PC-9 (cell line): Measurements from ENCODE around the gene NEU4.

ENCODE experiments used
- EZH2 ChIP-seq: fragments of 200-600 bp; sonication (generic); IDR thresholded peaks from 2 replicates; pipeline ENCODE4 v1.8.0; 2017; ENCODE audit warnings: antibody characterized with exemption, low read depth
- TF ChIP-seq, protein P1 (sequence below): fragments of 200-600 bp; sonication (generic); conservative IDR thresholded peaks from 2 replicates; pipeline ENCODE4 v1.6.1; 2017; ENCODE audit warnings: mixed run types, antibody characterized with exemption, mild to moderate bottlenecking, moderate library complexity

GRCh38 chr2:241844831-241845578 lies 36.0 kb downstream of the NEU4 start:
- TF ChIP-seq, protein P1, sequence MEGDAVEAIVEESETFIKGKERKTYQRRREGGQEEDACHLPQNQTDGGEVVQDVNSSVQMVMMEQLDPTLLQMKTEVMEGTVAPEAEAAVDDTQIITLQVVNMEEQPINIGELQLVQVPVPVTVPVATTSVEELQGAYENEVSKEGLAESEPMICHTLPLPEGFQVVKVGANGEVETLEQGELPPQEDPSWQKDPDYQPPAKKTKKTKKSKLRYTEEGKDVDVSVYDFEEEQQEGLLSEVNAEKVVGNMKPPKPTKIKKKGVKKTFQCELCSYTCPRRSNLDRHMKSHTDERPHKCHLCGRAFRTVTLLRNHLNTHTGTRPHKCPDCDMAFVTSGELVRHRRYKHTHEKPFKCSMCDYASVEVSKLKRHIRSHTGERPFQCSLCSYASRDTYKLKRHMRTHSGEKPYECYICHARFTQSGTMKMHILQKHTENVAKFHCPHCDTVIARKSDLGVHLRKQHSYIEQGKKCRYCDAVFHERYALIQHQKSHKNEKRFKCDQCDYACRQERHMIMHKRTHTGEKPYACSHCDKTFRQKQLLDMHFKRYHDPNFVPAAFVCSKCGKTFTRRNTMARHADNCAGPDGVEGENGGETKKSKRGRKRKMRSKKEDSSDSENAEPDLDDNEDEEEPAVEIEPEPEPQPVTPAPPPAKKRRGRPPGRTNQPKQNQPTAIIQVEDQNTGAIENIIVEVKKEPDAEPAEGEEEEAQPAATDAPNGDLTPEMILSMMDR, result no peak
- no peak for TF ChIP-seq EZH2
